GM12892 (cell line): Measurements from ENCODE around the gene CIB4.

ENCODE experiments used
- POLR2A ChIP-seq: IDR thresholded peaks from 2 replicates; pipeline ENCODE4 v1.6.1; 2011; ENCODE audit warnings: low read depth, low read length, control low read depth
- TAF1 ChIP-seq: IDR thresholded peaks from 2 replicates; pipeline ENCODE4 v1.6.1; 2011; ENCODE audit warnings: low read depth, mild to moderate bottlenecking, control low read depth, low read length, borderline replicate concordance

GRCh38 chr2:26559556-26559955 lies 81.6 kb downstream of the CIB4 start:
- no peak for TF ChIP-seq TAF1
- no peak for TF ChIP-seq POLR2A
